Breast epithelium (tissue), 3 donors: ENCODE data around the gene PLEKHF1.

Experiments
- POLR2AphosphoS5 ChIP-seq, 3 donors: sonication (generic); formaldehyde crosslinking; IDR thresholded peaks; one replicate each; pipeline ENCODE4 v1.6.1; 2017; ENCODE audit warnings: antibody characterized with exemption in 3 of 3
- TF ChIP-seq, protein P1 (sequence below), 3 donors: fragments of 450-650 bp; IDR thresholded peaks; one replicate each; pipeline ENCODE4 v1.5.1; 2016 to 2017; ENCODE audit warnings: antibody characterized with exemption in 3 of 3, mild to moderate bottlenecking in 3 of 3, moderate library complexity in 3 of 3

- TF ChIP-seq, protein P1, sequence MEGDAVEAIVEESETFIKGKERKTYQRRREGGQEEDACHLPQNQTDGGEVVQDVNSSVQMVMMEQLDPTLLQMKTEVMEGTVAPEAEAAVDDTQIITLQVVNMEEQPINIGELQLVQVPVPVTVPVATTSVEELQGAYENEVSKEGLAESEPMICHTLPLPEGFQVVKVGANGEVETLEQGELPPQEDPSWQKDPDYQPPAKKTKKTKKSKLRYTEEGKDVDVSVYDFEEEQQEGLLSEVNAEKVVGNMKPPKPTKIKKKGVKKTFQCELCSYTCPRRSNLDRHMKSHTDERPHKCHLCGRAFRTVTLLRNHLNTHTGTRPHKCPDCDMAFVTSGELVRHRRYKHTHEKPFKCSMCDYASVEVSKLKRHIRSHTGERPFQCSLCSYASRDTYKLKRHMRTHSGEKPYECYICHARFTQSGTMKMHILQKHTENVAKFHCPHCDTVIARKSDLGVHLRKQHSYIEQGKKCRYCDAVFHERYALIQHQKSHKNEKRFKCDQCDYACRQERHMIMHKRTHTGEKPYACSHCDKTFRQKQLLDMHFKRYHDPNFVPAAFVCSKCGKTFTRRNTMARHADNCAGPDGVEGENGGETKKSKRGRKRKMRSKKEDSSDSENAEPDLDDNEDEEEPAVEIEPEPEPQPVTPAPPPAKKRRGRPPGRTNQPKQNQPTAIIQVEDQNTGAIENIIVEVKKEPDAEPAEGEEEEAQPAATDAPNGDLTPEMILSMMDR (IDR thresholded peaks at IDR 0.05) = no peak
- no peak for TF ChIP-seq POLR2AphosphoS5 (IDR thresholded peaks at IDR 0.05)
Observed at GRCh38 chr19:29672319-29672932, 7.2 kb downstream of the PLEKHF1 start.
